ENCODE measurements around the gene MLF2.

DNA sequence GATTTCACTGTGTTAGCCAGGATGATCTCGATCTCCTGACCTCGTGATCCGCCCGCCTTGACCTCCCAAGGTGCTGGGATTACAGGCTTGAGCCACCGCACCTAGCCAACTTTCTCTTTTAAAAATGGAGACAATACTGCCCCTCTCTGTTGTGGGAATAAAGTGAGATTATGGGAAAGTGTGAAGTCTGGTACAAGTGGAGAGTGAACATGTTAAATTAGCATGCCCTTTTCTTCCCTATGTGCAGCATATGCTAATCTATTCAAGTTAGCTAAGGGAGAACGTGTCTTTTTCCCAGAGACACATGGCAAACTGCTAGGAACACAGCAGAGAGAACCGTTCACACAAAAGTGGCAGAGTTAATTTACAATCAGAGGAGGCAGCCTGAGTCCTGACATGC is 27.6 kb downstream of the MLF2 start:
- TF ChIP-seq CTCF (IDR thresholded peaks at IDR 0.05) (no peak), POLR2A (IDR thresholded peaks at IDR 0.05) (no peak)
